Gastroesophageal sphincter (tissue), 3 donors: ENCODE data around the gene RANBP9.

Experiments
- CTCF ChIP-seq, 4 experiments: fragments of 200-600 bp in 2 of 4; fragments of 450-650 bp in 2 of 4; sonication (generic) in 1 of 4; IDR thresholded peaks; one replicate each; pipeline ENCODE4 v1.5.1; 2017 to 2019; ENCODE audit warnings: antibody characterized with exemption in 4 of 4, mild to moderate bottlenecking in 2 of 4, moderate library complexity in 2 of 4
- POLR2A ChIP-seq, 2 donors: fragments of 450-650 bp; IDR thresholded peaks; one replicate each; pipeline ENCODE4 v1.6.1; 2017; ENCODE audit warnings: antibody characterized with exemption in 2 of 2, mild to moderate bottlenecking in 2 of 2, moderate library complexity in 1 of 2
- POLR2AphosphoS5 ChIP-seq: sonication (generic); formaldehyde crosslinking; IDR thresholded peaks from one replicate; pipeline ENCODE4 v1.6.1; 2017; ENCODE audit warnings: antibody characterized with exemption

- TF ChIP-seq CTCF (IDR thresholded peaks at IDR 0.05) (no peak), POLR2A (IDR thresholded peaks at IDR 0.05) (no peak), POLR2AphosphoS5 (no peak)
Measured at GRCh38 chr6:13572240-13572639, 139.4 kb downstream of the RANBP9 start.
